ENCODE results near the gene OR5AU1.

OR5AU1 gene

DNA sequence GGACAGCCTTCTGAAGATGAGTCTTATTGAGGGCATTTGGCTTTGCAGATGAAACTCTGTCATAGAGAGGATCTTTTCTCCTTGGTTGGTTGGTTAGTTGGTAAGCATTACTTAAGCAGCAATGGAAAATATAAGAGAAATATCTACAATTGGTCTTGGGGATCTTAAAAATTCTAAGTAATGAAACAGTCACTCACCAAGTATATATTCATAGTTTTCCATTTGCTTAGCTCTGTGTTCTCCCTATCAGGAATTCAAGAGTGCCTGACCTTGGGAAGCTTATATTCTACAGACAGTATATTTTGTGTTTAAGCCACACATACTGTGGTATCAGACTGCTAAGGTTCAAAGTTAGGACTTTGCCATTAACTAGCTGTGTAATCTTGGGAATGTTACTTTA is at the start of gene OR5AU1:
TSS of gene OR5AU1 (minus strand) at position 101 of the 400 bp plus-strand sequence. CDS start 191 bp downstream, outside the sequence.
- DNase-seq, result no peak

DNA sequence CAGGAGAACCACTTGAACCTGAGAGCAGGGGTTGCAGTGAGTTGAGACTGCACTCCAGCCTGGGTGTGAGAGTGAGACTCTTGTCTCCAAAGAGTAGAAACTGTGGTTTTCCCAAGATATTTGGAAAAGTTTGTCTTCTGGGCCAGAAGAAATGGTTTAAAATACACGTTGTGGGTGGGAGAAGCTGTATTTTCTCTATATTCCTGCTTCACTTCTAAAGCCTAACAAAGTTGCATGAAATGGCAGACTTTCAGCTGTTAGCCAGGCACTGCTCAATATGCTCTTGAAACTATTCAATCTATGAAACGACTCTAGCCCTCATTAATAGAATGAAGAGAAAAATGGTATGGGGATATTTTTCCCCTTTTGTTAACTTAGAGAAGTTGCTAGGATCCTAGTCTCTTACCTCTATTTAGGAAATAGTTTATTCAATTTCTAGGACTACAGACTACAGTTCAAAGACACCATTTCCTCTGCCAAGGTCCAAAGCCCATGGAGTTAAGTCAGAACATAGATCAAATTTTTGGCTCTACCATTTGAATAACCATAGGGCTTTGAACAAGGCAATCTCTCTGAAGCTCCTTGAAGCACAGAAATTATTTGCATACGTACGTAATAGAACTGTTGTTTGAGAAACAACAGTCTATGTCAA is 49.3 kb upstream of the OR5AU1 start:
- no peak for DNase-seq

DNA sequence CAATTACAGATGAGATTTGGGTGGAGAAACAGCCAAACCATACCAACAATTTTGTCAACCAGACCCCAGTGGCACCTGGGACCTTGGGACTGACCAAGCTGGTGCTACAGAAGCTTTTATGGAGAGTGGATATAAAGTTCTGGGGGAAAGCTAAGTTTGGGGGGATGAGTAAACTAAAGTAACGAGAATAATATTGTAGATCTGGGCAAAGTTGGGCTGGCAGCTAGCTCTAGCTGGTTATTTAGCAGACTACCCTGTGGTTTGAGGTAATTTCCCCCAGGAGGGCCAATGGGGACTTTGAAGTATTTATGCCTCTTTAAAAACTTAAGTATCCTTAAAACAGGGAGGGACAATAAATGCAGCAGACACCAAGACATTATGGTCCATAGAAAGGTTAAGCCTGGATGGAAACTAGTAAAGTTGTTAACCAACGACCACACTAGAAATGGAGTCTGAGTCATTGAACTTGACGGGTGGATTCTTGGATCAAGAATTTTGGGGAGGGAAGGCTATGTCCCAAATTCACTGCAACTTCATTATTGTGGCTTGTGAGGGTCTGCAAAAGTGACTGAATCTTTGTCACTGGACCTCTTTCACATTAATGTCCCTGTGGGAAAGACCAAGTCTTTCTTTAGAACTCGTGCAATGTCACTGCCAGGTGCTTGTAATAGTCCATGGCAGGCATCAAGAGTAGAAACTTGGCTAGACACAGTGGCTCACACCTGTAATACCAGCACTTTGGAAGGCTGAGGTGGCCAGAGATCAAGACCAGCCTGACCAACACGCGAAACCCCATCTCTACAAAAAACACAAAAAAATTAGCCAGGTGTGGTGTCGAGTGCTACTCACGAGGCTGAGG is 48.5 kb upstream of the OR5AU1 start:
- no peak for DNase-seq

DNA sequence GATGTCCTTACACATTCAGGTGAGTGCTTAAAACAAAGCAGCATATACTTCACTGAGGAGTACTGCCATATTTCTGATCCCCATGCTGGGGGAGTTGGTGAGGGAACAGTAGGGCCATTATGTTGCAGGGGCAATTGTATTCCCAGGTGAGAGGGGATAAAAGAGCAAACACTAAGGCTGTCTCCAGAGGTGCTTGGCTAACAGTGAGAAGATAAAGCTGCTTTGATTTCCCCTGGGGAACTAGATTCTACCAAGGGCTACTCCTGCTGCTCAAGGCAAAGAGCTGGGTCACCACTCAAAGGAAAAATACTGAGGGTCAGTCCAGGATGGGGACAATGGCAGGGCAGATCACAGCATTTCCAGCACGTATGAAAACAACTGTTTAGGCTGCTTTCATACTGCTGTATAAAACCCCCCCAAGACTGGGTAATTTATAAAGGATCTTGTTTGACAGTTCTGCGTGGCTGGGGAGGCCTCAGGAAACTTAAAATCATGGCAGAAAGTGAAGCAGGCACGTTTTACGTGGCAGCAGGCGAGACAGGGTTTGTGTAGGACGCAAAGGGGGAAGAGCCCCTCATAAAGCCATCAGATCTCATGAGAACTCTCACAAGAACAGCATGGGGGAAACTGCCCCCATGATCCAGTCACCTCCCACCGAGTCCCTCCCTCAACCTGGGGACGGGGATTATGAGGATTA is 47.8 kb upstream of the OR5AU1 start:
- DNase-seq, result peak; percentile 63

DNA sequence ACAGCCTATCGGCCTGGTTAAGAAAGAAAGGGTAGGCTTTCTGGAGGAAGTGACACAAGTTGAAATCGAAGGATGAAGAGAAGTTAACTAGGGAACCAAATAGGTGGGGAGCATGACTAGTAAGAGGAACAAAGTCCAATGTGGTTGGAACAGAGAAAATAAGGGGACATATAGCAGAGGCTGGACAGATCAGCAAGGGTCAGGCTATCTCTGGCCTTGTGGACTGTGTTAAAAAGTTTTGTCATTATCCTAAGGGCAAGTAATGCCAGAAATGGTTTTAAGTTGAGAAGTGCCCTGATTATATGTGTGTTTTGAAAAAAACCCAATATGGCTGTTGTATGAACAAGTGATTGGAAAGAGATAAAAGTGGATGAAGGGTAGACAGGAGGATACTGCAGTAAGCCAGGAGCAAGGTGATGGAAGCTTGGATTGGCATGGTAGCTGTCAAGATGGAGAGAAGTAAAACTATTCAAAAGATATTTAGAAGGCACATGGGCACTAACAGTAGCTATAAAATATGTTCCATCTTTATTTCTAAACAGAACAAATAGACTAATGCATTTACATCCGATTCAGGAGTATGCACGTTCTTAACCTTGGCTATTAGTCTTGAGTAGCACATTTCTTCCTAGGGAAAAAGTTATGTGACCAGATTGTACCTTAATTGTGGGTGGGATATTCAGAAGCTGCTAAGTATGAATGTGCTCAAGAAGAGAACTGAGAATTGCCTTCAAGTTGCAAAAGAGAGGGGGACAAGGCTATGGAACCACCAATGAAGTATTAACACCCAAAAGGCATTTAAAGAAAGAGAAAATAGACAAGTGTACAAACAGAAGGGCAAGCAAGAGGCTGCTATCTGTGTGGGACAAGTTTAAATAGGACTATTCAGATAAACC is 46.8 kb upstream of the OR5AU1 start:
- DNase-seq, result no peak

DNA sequence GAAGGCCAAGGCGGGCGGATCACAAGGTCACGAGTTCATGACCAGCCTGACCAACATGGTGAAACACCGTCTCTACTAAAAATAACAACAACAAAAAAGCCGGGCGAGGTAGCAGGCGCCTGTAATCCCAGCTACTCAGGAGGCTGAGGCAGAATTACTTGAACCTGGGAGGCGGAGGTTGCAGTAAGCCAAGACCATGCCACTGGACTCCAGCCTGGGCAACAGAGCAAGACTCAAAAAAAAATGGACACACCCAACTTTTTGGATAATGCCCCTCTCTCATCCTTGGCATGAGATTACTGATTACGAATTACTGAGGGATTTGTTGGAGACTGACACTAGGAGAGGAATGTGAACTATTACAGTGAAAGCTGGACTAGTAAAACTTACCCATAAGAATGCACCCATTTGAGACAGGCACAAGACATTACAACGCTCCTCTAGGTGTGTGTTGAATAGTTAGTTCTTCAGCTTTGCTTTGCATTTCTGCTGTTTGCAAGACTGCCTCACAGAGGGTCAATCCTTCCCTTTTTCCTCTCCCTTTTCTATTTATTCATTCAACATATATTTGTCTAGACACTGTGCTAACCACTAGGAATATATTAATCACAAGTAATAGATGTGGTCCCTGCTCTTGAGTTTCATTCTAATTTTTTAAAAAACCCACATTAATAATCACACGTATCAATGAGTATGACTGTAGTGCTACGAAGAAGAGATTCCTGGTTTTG is 46.0 kb upstream of the OR5AU1 start:
- DNase-seq, result no peak

DNA sequence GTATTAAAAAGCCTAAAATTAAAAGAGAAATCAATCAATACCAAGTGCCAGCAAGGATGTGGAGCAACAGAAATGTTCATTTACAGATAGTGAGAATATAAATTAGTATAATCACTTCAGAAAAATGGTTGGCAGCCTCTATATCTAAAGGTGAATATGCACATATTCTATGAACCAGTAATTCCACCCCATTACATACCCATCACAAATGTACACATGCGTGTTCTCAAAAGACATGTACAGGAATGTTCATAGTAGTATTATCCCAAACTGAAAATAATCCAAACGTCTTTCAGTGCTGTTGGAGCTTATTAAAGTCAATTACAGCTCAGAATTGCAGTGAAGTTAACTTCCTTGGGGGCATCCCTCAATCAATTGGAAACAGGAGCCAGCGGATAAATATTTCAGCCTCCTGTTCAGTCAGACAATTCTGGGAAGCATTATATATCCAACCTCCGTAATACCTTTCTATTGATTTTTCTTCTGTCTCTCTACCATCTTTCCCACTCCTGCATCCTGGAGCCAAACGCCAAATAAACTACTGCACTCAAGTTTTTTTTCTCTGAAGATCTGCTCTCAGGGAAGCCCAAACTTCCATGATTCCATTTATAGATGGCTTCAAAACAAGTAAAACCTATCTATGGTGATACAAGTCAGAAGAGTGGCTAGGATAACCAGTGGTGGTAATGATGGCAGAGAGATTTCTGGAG is 45.0 kb upstream of the OR5AU1 start:
- DNase-seq, result no peak

DNA sequence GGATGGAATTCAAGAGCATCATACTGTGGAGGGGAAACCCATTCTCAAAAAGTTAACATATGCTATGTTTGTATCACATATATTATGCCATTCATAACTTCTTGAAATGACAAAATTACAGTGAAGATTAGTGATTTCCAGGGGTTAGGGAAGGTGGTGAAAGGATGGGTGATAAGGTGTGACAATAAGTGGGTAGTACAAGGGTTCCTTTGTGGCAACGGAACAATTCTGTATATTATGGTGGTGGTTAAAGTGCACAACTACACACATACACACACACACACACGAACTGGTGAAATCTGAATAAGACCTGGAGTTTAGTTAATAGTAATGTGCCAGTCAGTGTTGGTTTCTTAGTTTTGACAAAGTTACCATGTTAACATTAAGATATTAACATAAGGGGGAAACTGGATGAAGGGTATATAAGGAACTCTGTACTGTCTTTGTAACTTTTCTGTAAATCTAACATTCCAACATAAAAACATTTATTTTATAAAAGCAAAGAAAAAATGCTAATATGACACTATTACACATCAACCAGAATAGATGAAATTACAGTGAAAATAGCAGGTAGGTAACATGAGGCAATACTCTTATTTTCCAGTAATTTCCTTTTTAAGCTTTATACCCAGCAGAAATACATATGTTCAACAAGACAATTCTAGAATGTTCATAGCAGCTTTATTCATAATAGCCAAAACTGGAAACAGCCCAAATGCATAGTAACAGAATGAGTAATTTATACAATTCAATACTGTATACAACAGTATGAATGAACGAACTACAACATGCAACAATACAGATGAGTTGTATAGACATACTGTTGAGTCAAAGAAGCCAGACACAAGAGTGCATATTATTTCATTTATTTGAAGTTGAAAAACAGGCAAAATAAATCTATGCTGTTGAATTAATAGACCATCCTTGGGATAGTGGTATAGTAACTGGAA is 44.0 kb upstream of the OR5AU1 start:
- no peak for DNase-seq

DNA sequence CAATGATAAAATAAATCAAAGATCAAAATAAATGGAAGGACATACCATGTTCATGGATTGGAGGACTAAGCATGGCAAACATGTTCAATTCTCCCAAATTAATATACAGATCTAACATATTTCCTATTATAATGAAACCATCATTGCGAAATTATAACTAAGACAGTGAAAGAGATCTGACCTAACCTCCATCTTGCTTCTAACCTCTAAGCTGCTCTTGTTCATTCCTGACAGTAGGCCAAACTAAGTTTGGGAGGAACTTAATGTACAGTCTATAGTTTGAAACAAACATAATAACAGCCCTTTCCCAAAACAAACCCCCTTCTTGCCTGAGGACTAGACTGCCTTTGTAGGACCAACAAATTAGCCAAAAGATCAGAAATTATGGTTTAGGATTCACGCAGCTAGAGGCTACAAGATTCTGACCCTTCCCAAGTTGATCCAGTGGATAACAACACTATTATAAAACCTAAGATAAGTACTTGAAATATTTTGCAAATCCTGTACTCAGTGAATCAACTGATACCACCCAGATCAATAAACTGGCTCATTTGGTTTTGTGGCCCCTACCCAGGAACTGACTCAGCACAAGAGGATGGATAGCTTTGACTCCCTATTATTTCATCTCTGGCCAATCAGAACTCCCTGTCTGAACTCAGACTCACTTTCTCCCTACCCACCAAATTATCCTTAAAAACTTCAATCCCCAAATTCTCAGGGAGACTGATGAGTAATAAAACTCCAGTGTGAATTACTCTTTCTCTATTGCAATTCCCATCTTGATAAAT is 41.7 kb upstream of the OR5AU1 start:
- no peak for DNase-seq

DNA sequence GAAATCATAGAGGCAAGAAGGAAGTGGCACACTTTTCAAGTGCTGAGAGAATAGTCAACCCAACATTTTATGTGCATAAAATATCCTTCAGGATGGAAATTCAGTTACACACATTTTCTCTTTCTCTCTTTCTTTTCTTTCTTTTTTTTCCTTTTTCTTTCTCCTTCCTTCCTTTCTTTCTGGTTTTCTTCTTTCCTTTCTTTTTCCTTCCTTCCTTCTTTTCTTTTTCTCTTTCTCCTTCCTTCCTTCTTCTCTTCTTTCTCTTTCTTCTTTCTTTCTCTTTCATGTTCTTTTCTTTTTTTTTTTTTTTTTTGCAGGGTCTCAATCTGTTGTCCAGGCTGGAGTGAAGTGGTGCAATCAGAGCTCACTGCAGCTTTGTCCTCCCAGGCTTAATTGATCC is 38.7 kb upstream of the OR5AU1 start:
- DNase-seq, result no peak

DNA sequence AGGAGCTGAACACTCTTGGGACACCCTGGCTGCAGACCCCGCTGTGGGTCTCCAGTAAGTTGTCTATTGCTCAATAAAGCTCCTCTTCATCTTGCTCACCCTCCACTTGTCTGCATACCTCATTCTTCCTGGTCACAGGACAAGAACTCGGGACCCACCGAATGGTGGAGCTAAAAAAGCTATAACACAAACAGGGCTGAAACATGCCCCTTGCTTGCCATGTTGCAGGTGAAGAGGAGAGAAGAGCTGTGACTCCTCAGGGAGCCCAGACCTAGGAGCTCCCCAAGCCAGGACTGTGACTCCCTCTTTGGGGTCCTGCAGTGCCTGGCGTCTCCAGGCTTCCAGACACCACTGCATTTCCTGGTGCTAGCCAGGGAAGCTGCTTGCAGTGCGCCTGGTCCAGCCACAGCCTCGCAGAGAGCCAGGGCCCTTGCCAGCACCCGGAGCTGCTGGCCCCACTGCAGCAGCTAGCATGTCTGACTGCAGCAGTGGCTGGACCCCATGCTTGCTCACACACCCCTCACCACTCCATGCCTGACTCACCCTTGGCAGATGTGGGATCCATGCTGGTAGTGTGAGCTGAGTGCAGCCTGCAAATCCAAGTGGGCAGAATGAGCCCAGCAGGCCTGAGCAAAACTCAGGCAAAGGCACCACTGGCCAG is 37.1 kb upstream of the OR5AU1 start:
- DNase-seq, result no peak

DNA sequence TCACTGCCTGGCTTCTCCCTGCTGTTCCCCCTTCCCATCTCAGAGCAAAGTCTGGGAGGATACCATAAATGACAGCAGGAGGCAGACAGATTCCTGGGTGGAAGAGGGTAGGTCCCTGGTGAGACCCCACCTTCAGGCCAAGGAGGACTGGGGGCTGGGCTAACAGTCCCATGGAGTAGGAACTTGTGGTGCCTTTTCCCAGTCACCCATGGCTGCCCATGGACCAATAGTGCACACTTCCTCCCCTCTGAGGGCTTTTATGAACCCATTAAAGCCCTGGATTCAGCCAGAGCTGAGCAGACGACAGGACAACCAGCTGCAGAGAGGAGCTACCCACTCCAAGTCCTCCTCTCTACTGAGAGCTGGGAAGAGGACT is 36.6 kb upstream of the OR5AU1 start:
- no peak for DNase-seq

DNA sequence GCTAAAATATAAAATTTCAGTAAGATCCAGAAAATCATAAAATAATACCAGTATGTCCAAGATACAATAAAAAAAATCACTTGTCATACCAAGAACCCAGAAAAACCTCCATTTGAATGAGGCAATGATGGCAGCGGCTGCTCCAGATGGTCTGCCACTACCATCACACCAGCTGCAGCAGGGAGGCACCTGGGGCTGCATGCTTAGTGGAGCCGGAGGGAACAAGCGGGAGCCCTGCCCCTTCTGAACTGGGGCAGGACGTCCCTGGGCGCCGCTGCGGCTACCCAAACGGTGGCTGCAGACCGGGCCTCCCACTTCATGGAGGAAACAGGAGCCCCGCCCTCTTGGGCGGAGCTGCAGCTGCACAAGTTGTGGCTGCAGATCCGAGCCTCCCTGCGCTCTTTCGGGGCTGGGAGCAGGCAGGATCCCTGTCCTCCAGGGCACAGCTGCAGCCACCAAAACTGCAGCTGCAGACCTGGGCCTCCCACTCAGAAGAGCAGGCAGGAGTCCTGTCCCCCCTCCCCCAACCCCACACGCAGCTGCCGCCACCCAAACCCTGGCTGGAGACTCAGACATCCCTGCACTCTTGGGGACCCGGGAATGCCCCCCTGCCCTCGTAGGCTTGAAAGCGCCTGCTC is 36.1 kb upstream of the OR5AU1 start:
- peak; percentile 99 for DNase-seq

DNA sequence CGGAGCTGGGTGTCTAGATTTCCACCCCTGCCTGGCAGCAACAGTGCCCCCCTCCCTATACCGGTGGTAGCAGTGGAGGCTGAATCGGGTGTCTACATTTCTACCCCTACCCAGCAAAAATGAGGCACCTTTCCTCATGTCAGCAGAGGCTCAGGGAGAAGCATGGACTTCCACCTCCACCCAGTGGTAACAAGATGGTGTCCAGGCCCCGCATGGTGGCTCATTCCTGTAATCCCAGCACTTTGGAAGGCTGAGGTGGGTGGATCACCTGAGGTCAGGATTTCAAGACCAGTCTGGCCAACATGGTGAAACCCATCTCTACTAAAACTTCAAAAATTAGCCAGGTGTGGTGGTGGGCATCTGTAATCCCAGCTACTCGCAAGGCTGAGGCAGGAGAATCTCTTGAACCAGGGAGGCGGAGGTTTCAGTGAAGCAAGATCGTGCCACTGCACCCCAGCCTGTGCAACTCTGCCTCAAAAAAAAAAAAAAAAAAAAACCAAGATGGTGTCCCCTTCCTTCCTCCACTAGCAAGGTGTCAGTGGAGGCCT is 35.5 kb upstream of the OR5AU1 start:
- DNase-seq, result no peak

DNA sequence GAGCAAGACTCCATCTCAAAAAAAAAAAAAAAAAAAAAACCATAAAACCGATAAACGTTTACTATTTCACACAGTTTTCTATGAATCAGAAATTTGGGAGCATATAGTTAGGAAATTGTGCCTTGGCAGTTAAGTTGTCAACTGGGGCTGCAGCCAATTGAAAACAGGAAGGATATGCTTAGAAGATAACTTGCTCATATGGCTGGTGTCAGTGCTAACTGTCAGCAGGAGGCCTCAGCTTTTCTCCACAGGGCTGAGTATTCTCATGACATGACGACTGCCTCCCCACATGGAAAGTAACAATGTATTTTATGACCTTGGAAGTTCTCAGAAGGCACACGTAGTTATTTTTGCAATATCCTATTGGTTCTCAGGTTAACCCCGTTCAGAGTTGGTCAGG is 29.6 kb upstream of the OR5AU1 start:
- DNase-seq, result no peak

DNA sequence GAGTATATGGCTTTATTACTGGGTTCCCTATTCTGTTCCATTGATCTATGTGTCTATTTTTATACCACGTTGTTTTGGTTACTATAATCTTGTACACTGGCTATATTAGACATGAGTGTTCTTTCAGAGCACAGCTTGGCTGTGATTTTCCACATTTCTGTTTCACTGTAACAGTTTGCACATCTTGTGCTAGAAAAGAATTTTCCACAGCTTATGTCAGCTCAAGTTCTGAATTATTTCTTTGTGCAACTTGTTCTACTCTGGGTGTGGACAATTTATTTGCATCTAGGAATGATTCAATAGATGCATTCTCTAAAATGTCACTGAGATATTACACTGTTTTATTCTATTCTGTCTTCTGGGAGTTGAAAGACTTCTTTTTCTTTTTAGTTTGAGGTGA is 28.4 kb upstream of the OR5AU1 start:
- no peak for DNase-seq

DNA sequence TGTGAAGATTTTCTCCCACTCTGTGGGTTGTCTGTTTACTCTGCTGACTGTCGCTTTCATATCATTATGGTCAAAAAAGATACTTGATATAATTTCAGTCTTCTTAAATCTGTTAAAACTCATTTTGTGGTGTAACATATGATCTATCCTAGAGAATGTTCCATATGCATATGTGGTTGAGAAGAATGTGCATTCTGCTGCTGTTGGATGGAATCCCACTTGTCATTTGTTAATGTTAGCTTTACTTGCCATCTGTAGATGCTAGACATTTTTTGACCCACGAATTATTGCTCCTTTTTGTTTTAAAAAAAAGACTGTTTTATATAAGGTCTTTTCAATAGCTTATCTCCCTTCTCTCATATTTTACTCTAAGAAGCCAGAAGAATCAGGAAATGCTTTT is 26.3 kb upstream of the OR5AU1 start:
- DNase-seq, result no peak

DNA sequence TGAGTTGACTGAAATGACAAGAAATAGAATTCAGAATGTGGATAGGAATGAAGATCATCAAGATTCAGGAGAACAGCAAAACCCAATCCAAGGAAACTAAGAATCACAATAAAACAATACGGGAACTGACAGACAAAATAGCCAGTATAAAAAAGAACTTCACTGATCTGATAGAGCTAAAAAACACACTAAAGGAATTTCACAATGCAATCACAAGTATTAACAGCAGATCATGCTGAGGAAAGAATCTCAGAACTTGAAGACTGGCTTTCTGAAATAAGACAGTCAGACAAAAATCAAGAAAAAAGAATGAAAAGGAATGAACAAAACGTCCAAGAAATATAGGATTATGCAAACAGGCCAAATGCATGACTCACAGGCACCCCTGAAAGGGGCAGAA is 15.3 kb upstream of the OR5AU1 start:
- no peak for DNase-seq
